ENCODE measurements around the gene BCLAF1.

Gene BCLAF1

GRCh38 chr6:136290410-136291010, 864 bp upstream of the BCLAF1 start:
- peak overlapping the region; percentile 47 for H3K4me3 ChIP-seq (replicated peaks; ENCODE audit: insufficient read depth, low read length)
- H3K27ac ChIP-seq (replicated peaks): peak overlapping the region; percentile 100
- peak in 1 of 2 experiments; percentile 76 for DNase-seq (ENCODE audit: low read depth in 1 of 2, low spot score in 1 of 2)
- TF ChIP-seq CTCF (IDR thresholded peaks at IDR 0.05; ENCODE audit: insufficient read depth, low read length): no peak
- TF ChIP-seq POLR2AphosphoS5 (IDR thresholded peaks at IDR 0.05; ENCODE audit: low read depth): no peak
- no peak for TF ChIP-seq GABPA (IDR thresholded peaks at IDR 0.05; ENCODE audit: low read depth)
- no peak for TF ChIP-seq REST (IDR thresholded peaks at IDR 0.05; ENCODE audit: insufficient replicate concordance, low read depth)
- TF ChIP-seq SPI1 (IDR thresholded peaks at IDR 0.05; ENCODE audit: borderline replicate concordance, low read depth): no peak
- H3K27me3 ChIP-seq (ENCODE audit: insufficient read depth, poor library complexity, severe bottlenecking): no peaks in the 10 kb centered on the region

- TF ChIP-seq CTCF (IDR thresholded peaks at IDR 0.05; ENCODE audit: insufficient read depth, low read length) (no peak), SPI1 (IDR thresholded peaks at IDR 0.05; ENCODE audit: borderline replicate concordance, low read depth) (no peak), REST (IDR thresholded peaks at IDR 0.05; ENCODE audit: insufficient replicate concordance, low read depth) (no peak), POLR2AphosphoS5 (IDR thresholded peaks at IDR 0.05; ENCODE audit: low read depth) (no peak), GABPA (IDR thresholded peaks at IDR 0.05; ENCODE audit: low read depth) (no peak)
- Histone ChIP-seq H3K27me3 (ENCODE audit: insufficient read depth, poor library complexity, severe bottlenecking) (no peaks in the 10 kb centered on the region), H3K27ac (replicated peaks) (peak overlapping the region; percentile 100), H3K4me3 (replicated peaks; ENCODE audit: insufficient read depth, low read length) (peak overlapping the region; percentile 76)
- DNase-seq (ENCODE audit: low read depth in 1 of 2, low spot score in 1 of 2): peak; percentile 82 to 91
Measured at GRCh38 chr6:136289327-136289578, 393 bp downstream of the BCLAF1 start.

- H3K27ac ChIP-seq (replicated peaks): peak overlapping the region; percentile 100
- DNase-seq (ENCODE audit: low read depth in 1 of 2, low spot score in 1 of 2): peak in 1 of 2 experiments; percentile 40
- H3K4me3 ChIP-seq (replicated peaks; ENCODE audit: insufficient read depth, low read length): peak overlapping the region; percentile 76
- no peak for TF ChIP-seq POLR2AphosphoS5 (IDR thresholded peaks at IDR 0.05; ENCODE audit: low read depth)
- no peak for TF ChIP-seq REST (IDR thresholded peaks at IDR 0.05; ENCODE audit: insufficient replicate concordance, low read depth)
- no peak for TF ChIP-seq CTCF (IDR thresholded peaks at IDR 0.05; ENCODE audit: insufficient read depth, low read length)
- TF ChIP-seq GABPA (IDR thresholded peaks at IDR 0.05; ENCODE audit: low read depth): no peak
- no peak for TF ChIP-seq SPI1 (IDR thresholded peaks at IDR 0.05; ENCODE audit: borderline replicate concordance, low read depth)
- no peaks in the 10 kb centered on the region for H3K27me3 ChIP-seq (ENCODE audit: insufficient read depth, poor library complexity, severe bottlenecking)
Measured at GRCh38 chr6:136288566-136289326, 900 bp downstream of the BCLAF1 start.

Data from HL-60 (cell line).